IMR-90 (cell line): ENCODE measurements around the gene CLCNKA. TPM values are rescaled to one million over a fixed set of nuclear protein-coding genes. Genes with fewer than 3 reads are reported as not detected.

ENCODE experiments used
- ATAC-seq: fragments of 200-7000 bp; cut with Tn5 transposase; 2 replicates; pipeline ENCODE4 v1.9.1; 2020; ENCODE audit warnings: low read depth, mild to moderate bottlenecking, moderate library complexity
- BruUV-seq: library from RNA; stranded (reverse); fragments of 400-500 nt; replicated peaks from 2 replicates; lab custom pipeline; 2021; lab: Mats Ljungman, UMichigan
- CTCF ChIA-PET: fragments of 300-600 bp; formaldehyde crosslinking; extraction: SDS; loops from one replicate; lab custom pipeline; 2021; ENCODE audit warnings: antibody characterized with exemption; lab: Yijun Ruan, JAX
- POLR2A ChIA-PET: fragments of 300-600 bp; sonication (Branson Sonifier 250); formaldehyde crosslinking; loops from one replicate; lab custom pipeline; 2022; ENCODE audit warnings: antibody characterized with exemption; ENCODE audit not compliant: unreplicated experiment; lab: Charles Lee
- DNase-seq: peaks from one replicate; pipeline ENCODE4 v3.0.0; 2013
- H2AFZ ChIP-seq: replicated peaks from 2 replicates; pipeline ENCODE3; 2013; ENCODE audit warnings: low read length, mild to moderate bottlenecking; ENCODE audit not compliant: poor library complexity
- H2AK5ac ChIP-seq: 2 replicates; pipeline ENCODE4 v1.6.1; 2013; ENCODE audit warnings: low read depth, low read length, inconsistent platforms
- H2AK9ac ChIP-seq: replicated peaks from 2 replicates; pipeline ENCODE3; 2013; ENCODE audit warnings: mild to moderate bottlenecking, low read depth, low read length, moderate library complexity; ENCODE audit not compliant: poor library complexity
- H2BK120ac ChIP-seq: 2 replicates; pipeline ENCODE4 v1.6.1; 2013; ENCODE audit warnings: low read depth, low read length, inconsistent platforms
- H2BK15ac ChIP-seq: 3 replicates; pipeline ENCODE4 v1.6.1; 2013; ENCODE audit warnings: low read depth, low read length, inconsistent platforms
- H2BK20ac ChIP-seq: 2 replicates; pipeline ENCODE4 v1.6.1; 2013; ENCODE audit warnings: low read depth, mild to moderate bottlenecking, inconsistent platforms, low read length, moderate library complexity
- H2BK5ac ChIP-seq: 2 replicates; pipeline ENCODE4 v1.6.1; 2013; ENCODE audit warnings: mild to moderate bottlenecking, low read depth, low read length, inconsistent platforms; ENCODE audit not compliant: poor library complexity, severe bottlenecking
- H3K14ac ChIP-seq: replicated peaks from 2 replicates; pipeline ENCODE4 v1.6.1; 2013; ENCODE audit warnings: low read depth, low read length, inconsistent platforms
- H3K18ac ChIP-seq: 2 replicates; pipeline ENCODE4 v1.6.1; 2013; ENCODE audit warnings: low read depth, low read length, control low read depth
- H3K23ac ChIP-seq: 2 replicates; pipeline ENCODE4 v1.6.1; 2013; ENCODE audit warnings: low read depth, low read length, inconsistent platforms
- H3K27ac ChIP-seq: 2 replicates; pipeline ENCODE4 v1.5.1; 2013; ENCODE audit warnings: mild to moderate bottlenecking, control low read depth, low read length; ENCODE audit not compliant: insufficient read depth
- H3K27me3 ChIP-seq: 2 replicates; pipeline ENCODE4 v1.6.1; 2013; ENCODE audit warnings: low read length; ENCODE audit not compliant: control insufficient read depth, insufficient read depth
- H3K36me3 ChIP-seq: 2 replicates; pipeline ENCODE4 v1.6.1; 2013; ENCODE audit warnings: low read length, mixed read lengths; ENCODE audit not compliant: control insufficient read depth, insufficient read depth
- H3K4ac ChIP-seq: 2 replicates; pipeline ENCODE4 v1.6.1; 2013; ENCODE audit warnings: low read depth, low read length, inconsistent platforms
- H3K4me1 ChIP-seq: 2 replicates; pipeline ENCODE4 v1.6.1; 2013; ENCODE audit warnings: low read length, mixed read lengths; ENCODE audit not compliant: control insufficient read depth, insufficient read depth
- H3K4me2 ChIP-seq: 2 replicates; pipeline ENCODE4 v1.6.1; 2013; ENCODE audit warnings: low read depth, mild to moderate bottlenecking, control low read depth, low read length, moderate library complexity
- H3K4me3 ChIP-seq: 2 replicates; pipeline ENCODE4 v1.5.1; 2013; ENCODE audit warnings: low read depth, mild to moderate bottlenecking, control low read depth, low read length, moderate library complexity; ENCODE audit not compliant: insufficient read depth
- H3K56ac ChIP-seq: 2 replicates; pipeline ENCODE4 v1.6.1; 2013; ENCODE audit warnings: low read length, inconsistent platforms; ENCODE audit not compliant: insufficient read depth; ENCODE audit errors: extremely low read depth
- H3K79me1 ChIP-seq, 2 experiments: 2 replicates each; pipeline ENCODE4 v1.6.1; 2013; ENCODE audit warnings: low read length in 2 of 2, inconsistent platforms in 1 of 2, low read depth in 1 of 2
- H3K9ac ChIP-seq: 2 replicates; pipeline ENCODE4 v1.6.1; 2013; ENCODE audit warnings: low read depth, low read length, control low read depth
- H3K9me1 ChIP-seq: 2 replicates; pipeline ENCODE4 v1.6.1; 2013; ENCODE audit warnings: low read length, inconsistent platforms; ENCODE audit not compliant: insufficient read depth
- H3K9me3 ChIP-seq: 2 replicates; pipeline ENCODE4 v1.6.1; 2013; ENCODE audit warnings: low read length; ENCODE audit not compliant: control insufficient read depth, insufficient read depth
- H4K20me1 ChIP-seq: 2 replicates; pipeline ENCODE4 v1.6.1; 2013; ENCODE audit warnings: low read length, inconsistent platforms; ENCODE audit not compliant: insufficient read depth
- H4K5ac ChIP-seq: 2 replicates; pipeline ENCODE4 v1.6.1; 2013; ENCODE audit warnings: mild to moderate bottlenecking, low read depth, low read length, control low read depth
- H4K8ac ChIP-seq, 2 experiments: 2 replicates each; pipeline ENCODE4 v1.6.1; 2013; ENCODE audit warnings: low read depth in 2 of 2, low read length in 2 of 2, control low read depth in 1 of 2, inconsistent platforms in 1 of 2
- H4K91ac ChIP-seq: 2 replicates; pipeline ENCODE4 v1.6.1; 2013; ENCODE audit warnings: low read depth, low read length, inconsistent platforms; ENCODE audit not compliant: insufficient read depth
- BHLHE40 ChIP-seq: fragments of 150-350 bp; IDR thresholded peaks from 2 replicates; pipeline ENCODE4 v1.6.1; 2016; ENCODE audit warnings: mild to moderate bottlenecking, low read depth, low read length
- CEBPB ChIP-seq: IDR thresholded peaks from 2 replicates; pipeline ENCODE4 v1.6.1; 2012; ENCODE audit warnings: low read depth, low read length, improper control_type of control experiment
- CHD1 ChIP-seq: IDR thresholded peaks from 2 replicates; pipeline ENCODE4 v1.6.1; 2012; ENCODE audit warnings: low read depth, low read length, improper control_type of control experiment
- CTCF ChIP-seq: conservative IDR thresholded peaks from 2 replicates; pipeline ENCODE4 v1.5.1; 2012; ENCODE audit warnings: mild to moderate bottlenecking, low read depth, low read length, improper control_type of control experiment
- ELK1 ChIP-seq: fragments of 150-350 bp; IDR thresholded peaks from 2 replicates; pipeline ENCODE4 v1.6.1; 2016; ENCODE audit warnings: low read depth, mild to moderate bottlenecking, low read length, moderate library complexity, borderline replicate concordance
- FOS ChIP-seq: fragments of 150-350 bp; IDR thresholded peaks from 2 replicates; pipeline ENCODE4 v1.6.1; 2016; ENCODE audit warnings: low read depth, low read length
- MAFK ChIP-seq: IDR thresholded peaks from 2 replicates; pipeline ENCODE4 v1.6.1; 2012; ENCODE audit warnings: low read depth, low read length, improper control_type of control experiment
- MAZ ChIP-seq: IDR thresholded peaks from 2 replicates; pipeline ENCODE4 v1.6.1; 2012; ENCODE audit warnings: low read depth, mild to moderate bottlenecking, low read length, improper control_type of control experiment, moderate library complexity, borderline replicate concordance
- MXI1 ChIP-seq: IDR thresholded peaks from 2 replicates; pipeline ENCODE4 v1.6.1; 2012; ENCODE audit warnings: low read depth, mild to moderate bottlenecking, low read length, moderate library complexity, borderline replicate concordance
- NFE2L2 ChIP-seq: fragments of 150-350 bp; IDR thresholded peaks from 2 replicates; pipeline ENCODE4 v1.6.1; 2016; ENCODE audit warnings: low read depth, mild to moderate bottlenecking, low read length
- POLR2A ChIP-seq: IDR thresholded peaks from 2 replicates; pipeline ENCODE4 v1.6.1; 2012; ENCODE audit warnings: mild to moderate bottlenecking, low read depth, low read length
- RAD21 ChIP-seq: IDR thresholded peaks from 2 replicates; pipeline ENCODE4 v1.6.1; 2012; ENCODE audit warnings: low read length, improper control_type of control experiment
- RCOR1 ChIP-seq: IDR thresholded peaks from 2 replicates; pipeline ENCODE4 v1.6.1; 2012; ENCODE audit warnings: mild to moderate bottlenecking, low read length, improper control_type of control experiment; ENCODE audit not compliant: insufficient replicate concordance
- RFX5 ChIP-seq: IDR thresholded peaks from 2 replicates; pipeline ENCODE4 v1.8.0; 2012; ENCODE audit warnings: low read depth, mild to moderate bottlenecking, low read length, moderate library complexity
- SMC3 ChIP-seq: fragments of 150-350 bp; IDR thresholded peaks from 2 replicates; pipeline ENCODE4 v1.6.1; 2016; ENCODE audit warnings: low read depth, mild to moderate bottlenecking, antibody characterized with exemption, low read length, moderate library complexity
- USF2 ChIP-seq: fragments of 150-350 bp; IDR thresholded peaks from 2 replicates; pipeline ENCODE4 v1.6.1; 2017; ENCODE audit warnings: mild to moderate bottlenecking, antibody characterized with exemption, low read length, low read depth
- WGBS, 2 experiments: methylation state at CpG; one replicate each; pipeline versions ENCODE4 v1.1.5 to v1.1.7; 2013; ENCODE audit warnings: missing lambda C conversion rate in 2 of 2; ENCODE audit not compliant: insufficient read length in 1 of 2; ENCODE audit errors: extremely low coverage in 2 of 2; 5-methylcytosine and 5-hydroxymethylcytosine counted together
- dilution Hi-C: fragments of 300-500 bp; cut with HindIII; formaldehyde crosslinking; loops from one replicate; pipeline ENCODE4 v1.14.3; 2018; ENCODE audit warnings: low sequenced_read_pairs; ENCODE audit not compliant: unreplicated experiment
- in situ Hi-C: fragments of 300-500 bp; cut with MboI; formaldehyde crosslinking; loops from 3 replicates; pipeline ENCODE4 v1.14.3; 2019; ENCODE audit warnings: low sequenced_read_pairs, inconsistent platforms, mixed read lengths
- intact Hi-C: fragments of 100-400 bp; cut with micrococcal nuclease; formaldehyde crosslinking; loops from 2 replicates; pipeline ENCODE4 v1.10.0; 2022
- polyA plus RNA-seq, 3 experiments: library from polyadenylated mRNA; depleted of rRNA; stranded (reverse); fragments of >200 nt; gene quantifications; 2 replicates each; pipeline ENCODE4 v1.2.3, GENCODE V29; 2012; ENCODE audit warnings: low replicate concordance in 1 of 3
- total RNA-seq: library from RNA; depleted of rRNA; stranded (reverse); fragments of >200 nt; gene quantifications from 2 replicates; pipeline ENCODE4 v1.2.3, GENCODE V29; 2012

CLCNKA gene
- total and polyA plus RNA-seq, 2 of the 4 experiments (the other 2 are of a cell fraction), result 0.05 TPM; not detected in 1

GRCh38 chr1:16043521-16043920 lies 21.7 kb downstream of the CLCNKA start, which contains the start of gene CLCNKB:
Gene CLCNKB, plus strand, starts transcription at chr1:16043782. Its CDS starts 711 bp downstream, at chr1:16044493.
- H4K8ac ChIP-seq, result no peak within 1 kb of the TSS
- ChIA-PET CTCF (no interaction called here), POLR2A (no interaction called here)
- no peak within 1 kb of the TSS for H3K27ac ChIP-seq
- no peak within 1 kb of the TSS for H2BK15ac ChIP-seq
- H3K4me3 ChIP-seq, result no peak within 1 kb of the TSS
- no peak within 1 kb of the TSS for H3K23ac ChIP-seq
- peaks cover 39% of the 10 kb centered on the region for H3K27me3 ChIP-seq
- in situ Hi-C loops, result no loop called here
- H2BK5ac ChIP-seq, result no peak within 1 kb of the TSS
- H3K4me1 ChIP-seq, result no peaks in the 10 kb centered on the region
- no peak within 1 kb of the TSS for H3K18ac ChIP-seq
- H3K4me2 ChIP-seq, result no peak within 1 kb of the TSS
- no peak within 1 kb of the TSS for H4K5ac ChIP-seq
- no peaks in the 10 kb centered on the region for H3K9me1 ChIP-seq
- dilution Hi-C loops, result no loop called here
- H3K36me3 ChIP-seq, result no peaks in the 10 kb centered on the region
- 80% methylated on average over 1 of the region's 7 CpGs; no CpG with 5 or more reads in 1 of the 2 experiments for WGBS, 2 experiments
- H4K91ac ChIP-seq, result no peak within 1 kb of the TSS
- no peak within 1 kb of the TSS for H2BK120ac ChIP-seq
- no peak within 1 kb of the TSS for H2BK20ac ChIP-seq
- H3K9ac ChIP-seq, result no peak within 1 kb of the TSS
- no peak within 1 kb of the TSS for H2AK5ac ChIP-seq
- no peak for ATAC-seq
- DNase-seq, result no peak
- no peak within 1 kb of the TSS for H2AFZ ChIP-seq
- no peak within 1 kb of the TSS for H3K14ac ChIP-seq
- H3K56ac ChIP-seq, result no peak within 1 kb of the TSS
- intact Hi-C loops, result no loop called here
- H4K20me1 ChIP-seq, result no peaks in the 10 kb centered on the region
- TF ChIP-seq CTCF (no peak), CEBPB (no peak), SMC3 (no peak), ELK1 (no peak), BHLHE40 (no peak), MAZ (no peak), NFE2L2 (no peak), MAFK (no peak), USF2 (no peak), RFX5 (no peak), FOS (no peak), RAD21 (no peak), CHD1 (no peak), POLR2A (no peak), RCOR1 (no peak), MXI1 (no peak)
- no peaks in the 10 kb centered on the region for H3K79me1 ChIP-seq
- H3K9me3 ChIP-seq, result no peaks in the 10 kb centered on the region
- no TSS peak for BruUV-seq
- H3K4ac ChIP-seq, result no peak within 1 kb of the TSS
- H2AK9ac ChIP-seq, result no peak within 1 kb of the TSS
